HG03558 (cell line): ENCODE data around the gene GBF1.

Source experiments
- ATAC-seq: cut with Tn5 transposase; IDR thresholded peaks from one replicate; pipeline ENCODE4 v1.9.1; 2021; ENCODE audit warnings: moderate number of reproducible peaks; ENCODE audit not compliant: unreplicated experiment; ENCODE audit errors: extremely low read depth

GBF1 gene

GRCh38 chr10:102262744-102263370, 17.5 kb downstream of the GBF1 start:
- ATAC-seq: no peak

GRCh38 chr10:102264371-102264770, 19.0 kb downstream of the GBF1 start:
- no peak for ATAC-seq

GRCh38 chr10:102266670-102267069, 21.3 kb downstream of the GBF1 start:
- no peak for ATAC-seq

GRCh38 chr10:102267748-102268147, 22.4 kb downstream of the GBF1 start:
- ATAC-seq: no peak

GRCh38 chr10:102268375-102268888, 23.1 kb downstream of the GBF1 start:
- ATAC-seq: no peak

GRCh38 chr10:102269017-102269416, 23.7 kb downstream of the GBF1 start:
- no peak for ATAC-seq

GRCh38 chr10:102274062-102274461, 28.7 kb downstream of the GBF1 start:
- ATAC-seq: no peak

- no peak for ATAC-seq
Measured at GRCh38 chr10:102275343-102275742, 30.0 kb downstream of the GBF1 start.

GRCh38 chr10:102279104-102279503, 33.8 kb downstream of the GBF1 start:
- ATAC-seq: no peak

- no peak for ATAC-seq
Measured at GRCh38 chr10:102280397-102281101, 35.2 kb downstream of the GBF1 start.

- ATAC-seq: no peak
Measured at GRCh38 chr10:102281102-102281487, 35.8 kb downstream of the GBF1 start.

GRCh38 chr10:102283488-102283887, 38.2 kb downstream of the GBF1 start:
- ATAC-seq: no peak

GRCh38 chr10:102283890-102284289, 38.6 kb downstream of the GBF1 start:
- no peak for ATAC-seq

GRCh38 chr10:102284531-102284930, 39.2 kb downstream of the GBF1 start:
- ATAC-seq: no peak

- ATAC-seq: no peak
Measured at GRCh38 chr10:102285133-102285532, 39.8 kb downstream of the GBF1 start.

- ATAC-seq: no peak
Measured at GRCh38 chr10:102286216-102286615, 40.9 kb downstream of the GBF1 start.

- no peak for ATAC-seq
Measured at GRCh38 chr10:102287538-102287937, 42.2 kb downstream of the GBF1 start.

GRCh38 chr10:102287991-102288390, 42.7 kb downstream of the GBF1 start:
- ATAC-seq: no peak

- ATAC-seq: no peak
Measured at GRCh38 chr10:102289356-102289755, 44.0 kb downstream of the GBF1 start.

GRCh38 chr10:102289840-102290239, 44.5 kb downstream of the GBF1 start:
- no peak for ATAC-seq

GRCh38 chr10:102291221-102291905, 46.0 kb downstream of the GBF1 start:
- no peak for ATAC-seq
